GM21528 (cell line): ENCODE data around the gene TRDMT1.
A peak's percentile ranks its signal among the peaks of the same experiment; 100 is the strongest.

Experiments used
- ATAC-seq: cut with Tn5 transposase; IDR thresholded peaks from one replicate; pipeline ENCODE4 v1.9.1; 2021; ENCODE audit warnings: mild to moderate bottlenecking, moderate library complexity; ENCODE audit not compliant: unreplicated experiment, low FRiP score

Gene TRDMT1

GRCh38 chr10:17200912-17201793 lies at the start of gene TRDMT1:
Gene TRDMT1, minus strand, starts transcription at chr10:17201672. Its CDS starts 38 bp downstream, at chr10:17201634.
- peak; percentile 97 for ATAC-seq

GRCh38 chr10:17250736-17251135 lies 49.3 kb upstream of the TRDMT1 start:
- no peak for ATAC-seq

- ATAC-seq = no peak
These were observed 48.3 kb upstream of the TRDMT1 start for GRCh38 chr10:17249820-17250219.

GRCh38 chr10:17248964-17249363 lies 47.5 kb upstream of the TRDMT1 start:
- ATAC-seq = no peak

GRCh38 chr10:17247210-17247609 lies 45.7 kb upstream of the TRDMT1 start:
- ATAC-seq = no peak

GRCh38 chr10:17244700-17245365 lies 43.4 kb upstream of the TRDMT1 start:
- no peak for ATAC-seq

GRCh38 chr10:17241611-17242333 lies 40.3 kb upstream of the TRDMT1 start:
- no peak for ATAC-seq

GRCh38 chr10:17240616-17241015 lies 39.1 kb upstream of the TRDMT1 start:
- no peak for ATAC-seq

- no peak for ATAC-seq
These were observed 38.6 kb upstream of the TRDMT1 start for GRCh38 chr10:17240096-17240495.

GRCh38 chr10:17239345-17240085 lies 38.0 kb upstream of the TRDMT1 start:
- ATAC-seq = no peak

GRCh38 chr10:17238445-17239291 lies 37.2 kb upstream of the TRDMT1 start:
- ATAC-seq = no peak

- no peak for ATAC-seq
These were observed 36.5 kb upstream of the TRDMT1 start for GRCh38 chr10:17237915-17238444.

GRCh38 chr10:17237149-17237527 lies 35.7 kb upstream of the TRDMT1 start:
- no peak for ATAC-seq

GRCh38 chr10:17236468-17237148 lies 35.1 kb upstream of the TRDMT1 start:
- no peak for ATAC-seq

- ATAC-seq = no peak
These were observed 33.7 kb upstream of the TRDMT1 start for GRCh38 chr10:17235136-17235535.

GRCh38 chr10:17234431-17234945 lies 33.0 kb upstream of the TRDMT1 start:
- ATAC-seq = no peak

- no peak for ATAC-seq
These were observed 32.0 kb upstream of the TRDMT1 start for GRCh38 chr10:17233286-17233991.
